NOMO-1 treated with dmso at 0.1 percent for 144 hours (cell line): ENCODE results near the gene ILDR2.

ENCODE experiments used
- DNase-seq: peaks from one replicate; lab custom pipeline; 2025; ENCODE audit not compliant: unreplicated experiment; lab: John Stamatoyannopoulos, UW

ILDR2 gene

GRCh38 chr1:166925810-166926478, 49.4 kb downstream of the ILDR2 start:
- no peak for DNase-seq

GRCh38 chr1:166924823-166925541, 50.4 kb downstream of the ILDR2 start:
- no peak for DNase-seq

- no peak for DNase-seq
These were observed 54.5 kb downstream of the ILDR2 start for GRCh38 chr1:166920561-166921475.

- DNase-seq, result no peak
These were observed 56.4 kb downstream of the ILDR2 start for GRCh38 chr1:166918956-166919316.

- no peak for DNase-seq
These were observed 57.0 kb downstream of the ILDR2 start for GRCh38 chr1:166918088-166918955.

- no peak for DNase-seq
These were observed 59.4 kb downstream of the ILDR2 start for GRCh38 chr1:166915941-166916340.

GRCh38 chr1:166915042-166915441, 60.3 kb downstream of the ILDR2 start:
- no peak for DNase-seq

- no peak for DNase-seq
These were observed 61.2 kb downstream of the ILDR2 start for GRCh38 chr1:166914111-166914510.

GRCh38 chr1:166911624-166912023, 63.7 kb downstream of the ILDR2 start:
- DNase-seq, result no peak

GRCh38 chr1:166910396-166910994, 64.8 kb downstream of the ILDR2 start:
- DNase-seq, result peak; percentile 64

- DNase-seq, result no peak
These were observed 66.4 kb downstream of the ILDR2 start for GRCh38 chr1:166908942-166909341.

- DNase-seq, result no peak
These were observed 67.6 kb downstream of the ILDR2 start for GRCh38 chr1:166907763-166908162.

- DNase-seq, result no peak
These were observed 68.3 kb downstream of the ILDR2 start for GRCh38 chr1:166907051-166907450.

- no peak for DNase-seq
These were observed 68.7 kb downstream of the ILDR2 start for GRCh38 chr1:166906647-166907046.

GRCh38 chr1:166905900-166906299, 69.4 kb downstream of the ILDR2 start:
- DNase-seq, result no peak

- DNase-seq, result no peak
These were observed 70.2 kb downstream of the ILDR2 start for GRCh38 chr1:166905136-166905535.

- no peak for DNase-seq
These were observed 72.1 kb downstream of the ILDR2 start for GRCh38 chr1:166903232-166903631.

GRCh38 chr1:166902279-166902678, 73.1 kb downstream of the ILDR2 start:
- DNase-seq, result peak; percentile 90

- no peak for DNase-seq
These were observed 74.4 kb downstream of the ILDR2 start for GRCh38 chr1:166900987-166901386.

GRCh38 chr1:166899769-166900168, 75.6 kb downstream of the ILDR2 start:
- no peak for DNase-seq
